GM23338 (cell line): ENCODE measurements around the gene MIF.

Experiments used
- CREB1 ChIP-seq: fragments of 250-450 bp; sonication (Bioruptor Pico); IDR thresholded peaks from 2 replicates; pipeline ENCODE4 v1.5.0; 2020; ENCODE audit warnings: low read depth, mild to moderate bottlenecking, moderate library complexity
- CTCF ChIP-seq, 2 experiments: fragments of 200-600 bp in 1 of 2; sonication (generic) in 1 of 2; conservative IDR thresholded peaks; 2 replicates each; pipeline versions ENCODE4 v1.5.1 to v1.6.1; 2016 to 2017; ENCODE audit warnings: antibody characterized with exemption in 2 of 2, low read depth in 2 of 2, mild to moderate bottlenecking in 2 of 2, moderate library complexity in 1 of 2
- ETS1 ChIP-seq: IDR thresholded peaks from 2 replicates; pipeline ENCODE4 v1.6.1; 2016; ENCODE audit warnings: antibody characterized with exemption
- EZH2 ChIP-seq: fragments of 200-600 bp; sonication (generic); IDR thresholded peaks from one replicate; pipeline ENCODE4 v1.8.0; 2017; ENCODE audit warnings: antibody characterized with exemption, mild to moderate bottlenecking, low read depth; ENCODE audit not compliant: unreplicated experiment
- EZH2phosphoT487 ChIP-seq: fragments of 200-600 bp; sonication (generic); IDR thresholded peaks from one replicate; pipeline ENCODE4 v1.8.1; 2018; ENCODE audit warnings: antibody characterized with exemption; ENCODE audit not compliant: unreplicated experiment
- JUNB ChIP-seq: IDR thresholded peaks from one replicate; pipeline ENCODE4 v1.6.1; 2016; ENCODE audit warnings: antibody characterized with exemption; ENCODE audit not compliant: unreplicated experiment
- NANOG ChIP-seq: IDR thresholded peaks from 2 replicates; pipeline ENCODE4 v1.6.1; 2016; ENCODE audit warnings: antibody characterized with exemption, borderline replicate concordance
- POLR2AphosphoS5 ChIP-seq: IDR thresholded peaks from 2 replicates; pipeline ENCODE4 v1.6.1; 2016; ENCODE audit warnings: antibody characterized with exemption, low read depth
- REST ChIP-seq: IDR thresholded peaks from one replicate; pipeline ENCODE4 v1.6.1; 2018; ENCODE audit warnings: antibody characterized with exemption; ENCODE audit not compliant: unreplicated experiment
- ZNF114 ChIP-seq: fragments of 250-450 bp; sonication (Bioruptor Pico); IDR thresholded peaks from 2 replicates; pipeline ENCODE4 v1.5.0; 2020; ENCODE audit warnings: mild to moderate bottlenecking, moderate library complexity
- ZNF331 ChIP-seq: fragments of 250-450 bp; sonication (Bioruptor Pico); IDR thresholded peaks from 2 replicates; pipeline ENCODE4 v1.5.0; 2020; ENCODE audit warnings: low read depth, mild to moderate bottlenecking, moderate library complexity

- TF ChIP-seq CTCF (conservative IDR thresholded peaks at IDR 0.05; ENCODE audit: low read depth in 2 of 2) = no peak
- TF ChIP-seq EZH2phosphoT487 = no peak
- TF ChIP-seq JUNB = no peak
- TF ChIP-seq EZH2 = no peak
- no peak for TF ChIP-seq NANOG
- TF ChIP-seq ZNF114 = no peak
- TF ChIP-seq CREB1 = no peak
- no peak for TF ChIP-seq POLR2AphosphoS5
- no peak for TF ChIP-seq ZNF331 (CRISPR knock-in tag)
- no peak for TF ChIP-seq ETS1
- no peak for TF ChIP-seq REST
Measured at GRCh38 chr22:23847310-23847920, 46.8 kb upstream of the MIF start.
